CD4-positive, alpha-beta T cell treated with Interleukin-12 subunit alpha and Interleukin-12 subunit beta, for 1 hour (primary cell): ENCODE measurements around the gene APBB2.

Experiments used
- DNase-seq: peaks from one replicate; pipeline ENCODE4 v3.0.0-alpha.2; 2020

APBB2 gene

GRCh38 chr4:41215155-41215554 is 813 bp upstream of the APBB2 start:
- no peak for DNase-seq

GRCh38 chr4:41214825-41215146 is 444 bp upstream of the APBB2 start:
- no peak for DNase-seq

GRCh38 chr4:41213625-41214135 is 662 bp downstream of the APBB2 start:
- no peak for DNase-seq

- DNase-seq, result peak; percentile 5
Observed at GRCh38 chr4:41212616-41213203, 1.6 kb downstream of the APBB2 start.

- no peak for DNase-seq
Observed at GRCh38 chr4:41211951-41212615, 2.3 kb downstream of the APBB2 start.

- no peak for DNase-seq
Observed at GRCh38 chr4:41209901-41210300, 4.4 kb downstream of the APBB2 start.

- DNase-seq, result no peak
Observed at GRCh38 chr4:41209187-41209586, 5.2 kb downstream of the APBB2 start.

- DNase-seq, result no peak
Observed at GRCh38 chr4:41207291-41207831, 7.0 kb downstream of the APBB2 start.

GRCh38 chr4:41205854-41206460 is 8.4 kb downstream of the APBB2 start:
- DNase-seq, result no peak

- no peak for DNase-seq
Observed at GRCh38 chr4:41205130-41205529, 9.2 kb downstream of the APBB2 start.

GRCh38 chr4:41204400-41204978 is 9.9 kb downstream of the APBB2 start:
- no peak for DNase-seq

GRCh38 chr4:41203841-41204240 is 10.5 kb downstream of the APBB2 start:
- no peak for DNase-seq

- no peak for DNase-seq
Observed at GRCh38 chr4:41202820-41203568, 11.3 kb downstream of the APBB2 start.

- DNase-seq, result no peak
Observed at GRCh38 chr4:41202356-41202755, 12.0 kb downstream of the APBB2 start.

- DNase-seq, result no peak
Observed at GRCh38 chr4:41200486-41201017, 13.8 kb downstream of the APBB2 start.

GRCh38 chr4:41199788-41200187 is 14.6 kb downstream of the APBB2 start:
- DNase-seq, result no peak

- DNase-seq, result no peak
Observed at GRCh38 chr4:41197996-41198395, 16.3 kb downstream of the APBB2 start.

- no peak for DNase-seq
Observed at GRCh38 chr4:41197495-41197894, 16.8 kb downstream of the APBB2 start.

- DNase-seq, result no peak
Observed at GRCh38 chr4:41196633-41197332, 17.6 kb downstream of the APBB2 start.

GRCh38 chr4:41192136-41192535 is 22.2 kb downstream of the APBB2 start:
- DNase-seq, result no peak

- no peak for DNase-seq
Observed at GRCh38 chr4:41189666-41190065, 24.7 kb downstream of the APBB2 start.

GRCh38 chr4:41189076-41189475 is 25.3 kb downstream of the APBB2 start:
- no peak for DNase-seq
